Amniotic epithelial cell (primary cell): Measurements from ENCODE around the gene PCYT1B.

Experiments
- DNase-seq: peaks from one replicate; pipeline ENCODE4 v3.0.0-alpha.2; 2010; ENCODE audit warnings: low read depth

PCYT1B gene

DNA sequence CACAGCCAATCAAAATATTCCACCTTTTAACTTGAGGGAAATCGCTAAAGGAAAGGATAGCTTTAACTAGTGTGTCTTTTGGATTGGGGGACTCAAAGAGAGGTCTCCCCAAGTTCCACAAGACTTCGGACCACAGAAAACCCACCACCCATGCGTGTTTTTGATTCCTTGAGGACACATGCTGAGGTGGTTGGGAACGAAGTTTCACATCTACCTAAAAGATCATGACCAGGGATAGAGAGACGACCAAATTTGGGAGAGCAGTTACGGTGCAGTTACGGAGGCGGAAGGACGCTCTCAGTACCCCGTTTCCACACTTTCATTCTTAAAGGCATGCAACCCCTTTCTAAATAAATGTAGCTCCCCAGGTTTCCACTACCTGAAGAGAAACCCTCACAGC, 1.1 kb downstream of the PCYT1B start:
- no peak for DNase-seq

DNA sequence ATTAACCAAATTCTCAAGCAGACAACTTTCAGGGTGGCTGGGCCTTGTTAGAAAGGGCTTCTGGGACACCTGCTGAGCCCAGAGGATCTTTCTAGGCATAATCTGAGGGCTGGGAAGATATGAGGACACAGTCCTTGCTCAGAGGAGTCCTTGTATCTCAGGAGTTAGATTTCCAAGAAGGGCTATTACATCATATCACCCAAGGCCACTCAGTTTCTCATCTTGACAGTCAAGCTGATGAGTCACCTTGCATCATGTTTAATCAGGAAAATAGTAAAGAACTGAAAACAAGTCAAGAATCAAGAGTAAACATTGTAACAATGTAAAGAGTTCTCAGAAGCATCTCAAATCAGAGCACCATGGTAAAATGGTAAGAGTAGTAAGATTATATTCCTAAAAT, 4.0 kb downstream of the PCYT1B start:
- peak; percentile 74 for DNase-seq

DNA sequence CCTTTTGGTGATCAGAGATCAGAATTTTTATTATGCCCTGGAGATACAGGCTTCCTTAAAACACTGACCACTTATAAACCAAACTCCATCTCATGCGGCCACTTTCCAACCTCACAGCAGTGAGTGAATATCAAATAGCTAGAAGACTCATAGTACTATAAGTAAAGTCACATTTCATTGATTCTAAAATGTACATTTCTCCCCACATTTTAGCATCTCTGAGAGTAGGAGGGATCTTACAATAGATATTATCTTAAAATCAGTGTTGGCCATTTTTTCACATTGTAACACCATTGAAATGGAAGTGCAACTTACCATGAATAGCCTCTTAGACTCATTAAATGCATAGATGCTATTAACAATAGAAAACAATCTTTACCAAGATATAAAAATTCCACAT, 17.4 kb downstream of the PCYT1B start:
- no peak for DNase-seq

DNA sequence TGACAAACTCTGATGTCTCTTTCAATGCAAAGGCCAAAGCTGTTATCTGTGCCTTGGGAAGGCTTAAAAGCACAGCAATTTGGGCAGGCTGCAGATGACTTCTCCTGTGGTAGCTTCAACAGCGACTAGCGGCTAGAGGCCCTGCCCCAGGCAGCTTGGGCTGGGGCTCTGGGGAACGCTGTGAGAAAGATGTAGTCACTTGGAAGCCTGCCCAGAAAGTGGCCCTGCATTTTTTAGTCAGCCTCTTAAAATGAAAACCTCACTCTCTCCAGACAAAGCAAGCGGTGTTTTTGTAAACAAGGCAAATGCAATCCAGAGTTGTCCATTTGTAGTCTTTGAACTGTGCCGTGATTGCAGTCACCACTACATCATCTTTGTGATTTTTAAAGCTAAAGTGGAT, 27.5 kb downstream of the PCYT1B start:
- peak; percentile 52 for DNase-seq

DNA sequence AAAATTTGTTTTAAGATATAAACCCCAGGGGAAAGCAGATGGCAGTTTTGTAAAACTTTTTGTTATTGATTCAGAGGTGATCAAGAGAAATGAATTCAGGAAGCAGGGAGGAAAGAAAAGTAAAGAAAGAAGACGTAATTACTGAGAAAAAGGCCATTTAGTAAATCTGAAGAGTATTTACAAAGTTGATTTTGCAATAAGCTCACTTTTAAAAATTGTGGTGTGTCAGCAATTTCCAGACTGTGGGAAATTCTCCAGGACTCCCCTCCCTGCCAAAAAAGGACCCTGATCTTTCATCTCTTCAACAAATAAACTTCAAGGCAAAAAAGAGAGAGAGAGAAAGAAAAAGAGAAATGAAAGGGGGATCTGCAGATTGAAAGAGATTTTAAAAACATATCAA, 36.6 kb downstream of the PCYT1B start:
- DNase-seq: no peak

DNA sequence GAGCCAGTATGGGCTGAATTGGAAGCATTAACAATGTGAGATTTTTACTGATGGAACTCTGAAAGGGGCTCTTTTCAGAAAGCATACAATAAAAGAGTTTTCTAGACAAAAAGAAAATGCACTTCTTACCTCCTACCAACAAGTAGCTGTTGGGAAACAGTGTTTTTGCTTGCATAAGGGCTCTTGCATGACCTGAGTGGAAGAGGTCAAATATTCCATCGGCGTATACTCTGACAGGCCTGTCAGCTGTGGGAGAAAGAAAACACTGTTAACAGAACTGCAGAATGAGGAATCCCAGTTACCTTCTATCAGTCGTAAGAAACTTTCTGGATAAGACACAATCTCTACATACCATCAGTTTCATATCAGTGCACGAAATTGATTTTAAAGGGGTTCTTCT, 39.5 kb downstream of the PCYT1B start:
- DNase-seq: peak; percentile 81

DNA sequence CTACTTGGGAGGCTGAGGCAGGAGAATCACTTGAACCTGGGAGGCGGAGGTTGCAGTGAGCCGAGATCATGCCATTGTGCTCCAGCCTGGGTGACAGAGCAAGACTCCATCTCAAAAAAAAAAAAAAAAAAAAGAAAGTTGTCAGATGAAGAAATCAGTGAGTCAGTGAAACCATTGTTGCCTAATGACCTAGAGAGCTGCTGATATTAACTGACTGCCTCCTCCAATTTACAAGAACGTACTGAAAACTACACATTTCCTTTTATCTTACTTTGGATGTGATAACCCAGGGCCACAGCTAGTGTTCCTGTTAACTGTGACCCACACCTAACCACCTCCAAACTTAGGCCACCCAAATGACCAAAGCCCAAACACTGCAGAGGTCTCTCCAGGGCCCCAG, 41.2 kb downstream of the PCYT1B start:
- peak; percentile 61 for DNase-seq

DNA sequence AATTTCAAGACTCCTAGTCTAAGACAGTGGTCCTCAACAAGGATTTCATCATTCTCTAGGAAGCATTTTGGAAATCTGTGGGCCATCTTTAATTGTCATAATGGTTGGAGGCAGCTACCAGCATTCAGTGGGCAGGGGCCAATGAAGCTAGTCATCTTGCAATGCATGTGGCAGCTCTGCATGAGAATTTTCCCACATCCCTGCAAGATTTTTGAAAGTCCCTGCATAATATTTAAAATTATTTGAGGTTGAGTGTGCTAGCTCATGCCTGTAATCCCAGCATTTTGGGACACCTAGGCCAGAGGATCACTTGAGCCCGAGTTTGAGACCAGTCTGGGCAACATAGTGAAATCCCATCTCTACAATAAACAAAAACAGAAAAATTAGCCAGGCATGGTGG, 44.0 kb downstream of the PCYT1B start:
- no peak for DNase-seq

DNA sequence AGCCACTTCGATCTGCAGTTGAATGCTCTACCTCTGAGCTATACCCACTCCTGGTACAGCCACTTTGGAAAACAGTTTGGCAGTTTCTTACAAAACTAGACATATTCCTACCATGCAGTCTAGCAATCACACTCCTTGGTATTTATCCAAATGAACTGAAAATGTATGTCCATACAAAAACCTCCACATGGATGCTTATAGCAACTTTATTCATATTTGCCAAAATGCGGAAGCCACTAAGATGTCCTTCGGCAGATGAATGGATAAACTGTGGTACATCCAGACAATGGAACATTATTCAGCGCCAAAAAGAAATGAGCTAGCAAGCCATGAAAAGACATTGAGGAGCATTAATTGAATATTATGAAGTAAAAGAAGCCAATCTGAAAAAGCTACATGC, 45.3 kb downstream of the PCYT1B start:
- DNase-seq: no peak

DNA sequence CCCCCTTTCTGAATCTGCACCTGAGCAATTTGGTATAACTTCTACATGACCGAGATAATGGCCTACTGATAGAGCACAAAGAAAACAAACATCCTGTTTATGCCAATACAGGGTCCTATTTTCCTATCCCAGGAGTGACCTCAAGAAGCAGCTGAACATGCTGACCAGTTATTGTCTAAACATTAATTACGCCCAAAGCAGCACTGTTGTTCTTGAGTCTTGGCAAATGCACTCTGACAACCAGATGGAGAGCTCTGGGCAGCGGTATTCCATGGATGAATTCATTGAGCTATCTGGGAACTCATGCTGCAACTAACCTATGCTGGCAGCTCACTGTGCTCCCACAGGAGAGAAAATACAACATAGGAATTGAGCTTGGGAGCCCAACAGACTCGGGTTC, 52.6 kb downstream of the PCYT1B start:
- no peak for DNase-seq

DNA sequence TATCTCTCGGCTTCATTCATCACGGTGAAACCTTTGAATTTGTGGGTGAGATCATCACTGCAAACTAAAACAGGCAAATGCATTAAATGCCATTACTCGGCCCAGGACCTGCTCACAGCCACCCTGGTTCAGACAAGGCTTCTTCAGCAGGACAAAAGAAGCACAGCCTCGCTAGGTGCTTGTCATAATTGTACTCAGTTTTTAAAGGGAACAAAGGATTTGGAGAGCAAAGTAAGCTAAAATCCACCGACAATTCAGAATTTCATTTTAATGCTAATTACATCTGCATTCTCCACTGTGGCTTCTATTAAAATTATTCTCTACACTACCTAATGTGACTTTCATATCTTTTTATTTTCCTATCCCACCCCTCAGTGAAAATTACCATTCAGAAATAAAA, 57.0 kb downstream of the PCYT1B start:
- DNase-seq: no peak

DNA sequence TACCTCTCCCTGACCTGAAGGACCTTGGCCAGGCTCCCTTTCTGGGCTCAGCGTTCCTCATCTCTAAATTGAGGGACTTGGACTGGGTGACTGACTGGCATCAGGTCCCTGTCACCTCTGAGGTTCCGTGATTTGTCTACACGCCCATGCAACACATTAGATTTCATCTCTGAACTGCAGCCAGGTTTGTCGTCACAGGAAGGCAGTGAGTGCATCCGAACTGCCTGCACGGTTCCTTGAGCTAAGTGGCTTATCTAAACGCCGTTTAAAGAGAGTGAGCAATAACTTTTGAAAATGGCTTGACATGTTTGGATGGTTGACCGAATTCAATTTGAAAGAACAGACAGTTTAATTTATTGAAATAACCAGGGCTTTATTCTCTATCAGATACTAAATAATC, 70.1 kb downstream of the PCYT1B start:
- DNase-seq: no peak

DNA sequence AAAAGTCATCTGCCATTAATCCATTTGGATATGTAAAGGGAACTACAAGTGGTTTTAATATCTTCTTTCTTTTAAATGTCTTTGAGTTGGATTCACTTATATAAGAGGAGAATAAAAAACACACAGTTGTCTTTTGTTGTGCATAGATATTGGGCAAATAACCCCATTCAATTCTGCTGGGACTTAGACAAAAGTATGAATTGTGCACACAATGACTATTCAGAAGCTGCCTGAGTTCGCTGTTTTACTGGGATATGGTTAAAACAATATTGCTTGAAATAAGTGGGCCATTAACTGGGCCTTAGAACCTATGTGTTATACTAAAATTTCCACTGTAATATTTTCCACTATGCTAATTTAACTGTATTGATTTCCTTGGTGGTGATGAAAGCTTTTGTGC, 71.7 kb downstream of the PCYT1B start:
- no peak for DNase-seq

DNA sequence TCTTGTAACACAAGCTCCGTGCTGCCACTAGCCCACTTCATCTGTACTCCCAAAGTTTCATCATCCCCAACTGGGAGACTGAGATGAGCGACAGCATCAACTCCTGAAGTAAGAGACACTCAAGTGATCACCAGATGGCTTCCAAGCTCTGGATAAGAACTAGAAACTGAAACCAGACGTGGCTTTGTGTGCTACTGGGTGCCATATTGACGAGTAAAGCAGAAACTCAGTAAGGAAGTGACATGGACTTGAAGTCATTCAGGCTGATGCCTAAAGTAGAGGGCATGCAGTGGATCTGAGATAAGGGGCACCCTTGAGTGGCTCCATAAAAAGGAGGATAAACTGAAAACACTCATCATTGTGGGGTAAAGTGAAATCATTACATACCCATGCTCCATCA, 72.4 kb downstream of the PCYT1B start:
- no peak for DNase-seq

DNA sequence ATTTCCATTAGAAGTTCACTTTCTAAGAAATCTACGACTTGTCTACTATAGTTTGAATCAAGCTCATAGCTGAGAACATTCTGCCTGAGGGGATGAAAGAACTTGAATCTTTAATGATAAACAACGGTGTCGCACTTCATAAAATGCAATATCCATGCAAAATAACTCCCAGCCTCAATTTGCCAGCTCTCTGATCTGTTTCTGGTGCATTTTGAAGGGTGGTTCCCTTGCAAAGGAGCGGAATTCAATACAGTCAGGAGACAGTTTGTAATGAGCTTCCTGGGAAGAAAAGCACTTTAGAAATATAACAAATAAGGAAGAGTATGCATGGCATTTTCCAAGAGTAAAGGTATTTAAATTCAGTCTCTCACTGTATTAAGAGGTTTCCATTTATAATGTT, 80.0 kb downstream of the PCYT1B start:
- no peak for DNase-seq

DNA sequence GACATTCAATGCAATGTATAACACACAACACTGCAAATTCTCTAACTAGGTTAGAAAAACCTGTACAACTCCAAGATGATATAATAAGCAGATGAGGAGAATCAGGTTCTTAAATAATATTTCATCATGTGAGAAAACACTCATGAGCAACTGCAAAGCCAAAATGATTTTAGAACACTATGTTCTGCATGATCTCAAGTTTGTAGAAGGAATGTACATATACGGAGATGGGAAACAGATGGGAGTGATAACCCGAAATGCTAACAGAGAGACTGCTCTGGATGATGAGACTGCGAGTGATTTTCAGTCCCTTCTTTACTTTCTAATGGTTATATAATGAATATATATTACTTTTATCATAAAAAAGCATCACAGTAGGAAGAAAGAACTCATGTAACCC, 80.9 kb downstream of the PCYT1B start:
- peak; percentile 4 for DNase-seq

DNA sequence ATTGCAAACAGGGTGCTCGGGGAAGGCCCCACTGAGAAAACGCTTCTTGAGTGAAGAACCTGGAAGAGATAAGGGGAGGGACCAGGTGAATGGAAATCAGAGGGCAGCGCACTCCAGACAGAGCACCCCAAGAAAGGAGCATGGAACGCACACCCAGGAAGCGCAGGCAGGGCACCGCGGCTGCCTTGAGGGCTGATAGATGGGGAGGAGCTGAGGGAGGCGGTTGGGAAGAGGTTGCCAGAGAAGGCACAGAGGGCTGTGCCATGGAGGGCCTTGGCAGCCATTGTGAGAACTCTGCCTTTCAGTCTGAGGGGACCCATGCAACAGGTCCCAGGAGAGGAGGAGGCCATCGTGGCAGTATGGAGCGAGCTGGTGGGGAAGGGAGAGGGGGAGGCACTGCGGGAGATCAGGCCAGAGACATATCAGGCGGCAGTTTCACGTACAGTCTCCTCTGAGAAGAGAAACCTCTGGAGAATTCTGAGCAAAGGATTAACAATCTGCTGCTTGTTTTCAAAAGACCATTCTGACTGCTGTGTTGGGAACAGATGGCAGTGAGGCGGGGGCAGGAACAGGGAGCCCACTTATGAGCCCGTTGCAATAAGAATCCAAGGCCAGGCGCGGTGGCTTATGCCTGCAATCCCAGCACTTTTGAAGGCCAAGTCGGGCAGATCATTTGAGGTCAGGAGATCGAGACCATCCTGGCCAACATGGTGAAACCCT, 83.7 kb downstream of the PCYT1B start:
- DNase-seq: no peak

DNA sequence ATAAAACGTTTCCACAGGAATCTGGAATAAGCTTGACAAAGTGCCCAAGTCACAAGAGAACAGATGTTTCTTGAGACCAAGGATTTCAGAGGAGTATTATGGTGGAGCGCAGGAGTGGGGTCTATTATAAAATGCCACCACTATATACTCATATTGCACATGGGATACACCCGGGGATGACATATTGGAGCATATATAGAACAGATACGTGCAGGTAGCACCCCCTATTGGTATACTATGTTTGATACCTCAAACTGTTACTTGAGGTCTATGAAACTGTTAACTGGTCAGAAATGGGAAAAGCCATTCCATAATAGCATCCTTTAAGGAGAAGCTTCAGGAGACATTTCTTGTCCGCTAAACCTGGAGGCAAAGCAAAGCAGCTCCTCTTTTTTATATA, 86.0 kb downstream of the PCYT1B start:
- DNase-seq: peak; percentile 16

DNA sequence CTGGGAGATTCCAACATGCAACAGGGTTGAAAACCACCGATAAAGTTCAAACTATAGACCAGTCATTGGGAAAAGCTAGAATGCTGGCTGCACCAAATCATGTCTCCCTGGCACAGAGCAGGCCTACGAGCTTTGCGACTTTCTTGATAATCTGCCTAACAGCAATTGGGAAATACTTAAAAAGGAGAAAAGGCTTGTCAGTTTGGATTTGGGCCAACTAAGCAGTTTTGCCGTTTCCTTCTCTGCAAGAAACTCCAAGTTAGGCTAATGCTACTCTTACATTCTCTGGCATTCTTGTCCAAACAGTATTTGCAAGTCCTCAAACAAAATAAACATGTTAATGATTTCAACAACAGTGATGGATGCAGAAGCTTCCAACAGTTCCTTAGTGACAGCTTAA, 94.1 kb downstream of the PCYT1B start:
- no peak for DNase-seq

DNA sequence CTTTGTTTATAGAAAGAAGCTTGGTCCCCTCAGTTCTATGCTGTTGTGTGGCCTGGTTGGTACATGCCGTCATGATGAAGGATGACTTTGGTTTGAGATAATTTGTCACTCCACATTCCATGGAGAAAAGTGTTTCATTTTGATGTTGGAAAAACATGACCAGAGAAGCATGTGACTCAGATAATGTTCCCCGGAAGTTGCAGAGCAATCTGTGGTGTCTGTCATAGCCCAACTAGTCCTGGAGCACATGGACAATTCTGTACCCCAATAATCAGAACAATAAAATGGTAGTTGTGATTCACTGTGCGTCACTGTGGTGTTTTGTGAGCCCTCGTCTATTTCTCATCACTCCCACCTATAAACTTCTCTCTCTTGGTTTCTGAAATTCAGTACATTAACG, 97.0 kb downstream of the PCYT1B start:
- DNase-seq: peak; percentile 20

DNA sequence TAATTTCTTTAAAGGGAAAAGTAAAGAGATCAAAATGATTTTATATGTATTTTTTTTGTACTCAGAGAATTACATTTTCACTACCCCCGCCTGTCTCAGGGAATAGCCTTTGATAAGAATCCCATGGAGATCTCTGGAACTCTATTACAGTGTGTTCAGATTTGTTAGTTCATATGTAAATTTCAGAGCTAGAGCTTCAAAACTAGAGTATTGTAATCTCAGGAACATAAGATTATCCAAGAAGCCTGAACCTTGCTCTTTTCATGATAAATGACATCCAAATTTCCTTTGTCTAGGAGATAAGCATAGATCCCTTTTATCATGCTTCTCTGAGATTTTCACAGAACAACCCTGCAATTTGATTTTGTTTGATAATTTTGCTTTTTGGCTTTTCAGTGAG, 99.2 kb downstream of the PCYT1B start:
- DNase-seq: no peak

DNA sequence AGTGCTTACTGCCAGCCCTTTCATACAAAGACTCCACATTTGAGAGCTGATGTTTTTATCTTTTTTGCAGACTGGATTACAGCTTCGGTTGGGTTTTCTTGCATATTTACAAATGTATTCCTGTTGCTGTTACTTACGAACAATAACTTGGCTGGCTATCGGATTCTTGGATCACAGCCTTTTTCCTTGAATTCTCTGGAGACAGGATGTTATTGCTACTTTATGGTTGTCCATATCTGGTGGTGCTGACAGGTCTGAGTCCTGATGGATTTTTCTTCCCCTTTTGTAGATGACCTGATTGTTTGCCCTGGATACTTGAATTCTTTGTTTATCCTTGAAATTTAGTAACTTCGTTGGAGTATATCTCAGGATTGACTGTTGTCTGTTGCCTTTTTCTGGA, 104.4 kb downstream of the PCYT1B start:
- peak; percentile 9 for DNase-seq

DNA sequence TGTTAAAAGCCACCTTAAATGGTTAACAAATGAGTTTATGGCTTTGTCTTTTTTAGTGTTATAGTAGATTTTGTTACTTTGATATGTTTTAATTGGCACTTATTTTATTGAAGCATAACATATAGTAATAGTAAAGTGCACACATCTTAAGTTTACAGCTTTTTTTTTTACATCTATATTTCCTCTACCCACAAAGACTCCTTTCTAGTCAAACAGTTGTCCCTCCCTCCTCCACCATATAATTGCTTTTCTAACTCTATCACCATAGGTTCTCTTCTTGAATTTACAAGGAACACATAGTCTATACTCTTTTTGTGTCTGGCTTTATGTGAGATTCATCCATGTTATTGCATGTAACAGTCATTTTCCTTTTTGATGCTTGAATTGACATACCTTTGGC, 110.6 kb downstream of the PCYT1B start:
- DNase-seq: no peak

DNA sequence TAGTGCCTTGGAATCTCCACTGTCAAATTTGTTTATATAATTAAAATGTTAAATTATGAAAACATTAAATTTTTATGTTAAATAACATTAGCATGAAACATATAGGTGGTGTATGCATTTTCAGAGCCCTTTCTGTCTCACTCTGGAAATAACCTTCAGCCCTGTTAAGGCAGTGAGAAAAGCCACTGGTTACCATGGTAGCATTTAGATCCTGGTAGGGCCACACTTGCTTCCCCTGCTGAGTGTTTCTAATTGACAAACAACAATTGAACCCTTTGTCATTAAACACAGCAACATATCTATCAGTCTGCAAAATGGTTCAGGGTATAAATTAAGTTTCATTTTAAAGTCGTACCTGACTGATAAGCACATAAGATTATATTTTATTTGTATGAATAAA, 118.5 kb downstream of the PCYT1B start:
- no peak for DNase-seq

DNA sequence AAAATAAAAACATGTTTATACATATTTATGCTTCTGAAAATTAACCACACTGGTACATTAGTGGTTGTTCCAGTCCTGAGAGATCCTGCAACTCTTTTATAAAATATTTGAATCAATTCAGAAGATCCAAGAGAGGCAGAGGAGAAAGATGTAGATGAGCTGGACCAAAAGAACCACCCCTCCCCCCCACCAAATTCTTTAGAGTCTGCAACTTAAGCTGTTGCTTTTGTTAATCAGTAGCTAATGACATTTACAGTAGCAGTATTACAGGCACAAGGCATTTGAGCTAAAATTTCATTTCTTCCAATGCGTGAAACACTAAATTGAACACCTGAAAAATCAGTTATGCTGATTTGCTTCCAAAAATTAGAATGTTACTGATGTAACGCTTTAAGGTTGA, 120.5 kb downstream of the PCYT1B start:
- DNase-seq: no peak
